NCI-H1930 (cell line): ENCODE results near the gene SKOR1.

Experiments
- DNase-seq, 2 experiments: peaks; one replicate each; lab custom pipeline; 2025; lab: John Stamatoyannopoulos, UW

SKOR1 gene

GRCh38 chr15:67832897-67833709 lies 7.8 kb downstream of the SKOR1 start:
- no peak for DNase-seq

- no peak for DNase-seq
Observed at GRCh38 chr15:67833710-67834511, 8.6 kb downstream of the SKOR1 start.

GRCh38 chr15:67834581-67835296 lies 9.4 kb downstream of the SKOR1 start:
- DNase-seq: no peak

- no peak for DNase-seq
Observed at GRCh38 chr15:67835297-67836133, 10.2 kb downstream of the SKOR1 start.

- no peak for DNase-seq
Observed at GRCh38 chr15:67836134-67836455, 10.8 kb downstream of the SKOR1 start.

GRCh38 chr15:67836477-67836876 lies 11.2 kb downstream of the SKOR1 start:
- DNase-seq: no peak

- no peak for DNase-seq
Observed at GRCh38 chr15:67836955-67837354, 11.6 kb downstream of the SKOR1 start.

GRCh38 chr15:67838789-67839332 lies 13.6 kb downstream of the SKOR1 start:
- DNase-seq: no peak

- DNase-seq: peak in 1 of 2 experiments; percentile 36
Observed at GRCh38 chr15:67839499-67839928, 14.2 kb downstream of the SKOR1 start.

- DNase-seq: peak; percentile 61 to 81
Observed at GRCh38 chr15:67839929-67840748, 14.8 kb downstream of the SKOR1 start, which contains the start of gene RNU6-1. RNU6-1 (minus strand) TSS chr15:67840045.

- DNase-seq: no peak
Observed at GRCh38 chr15:67840749-67841512, 15.6 kb downstream of the SKOR1 start.

GRCh38 chr15:67841513-67841762 lies 16.1 kb downstream of the SKOR1 start:
- no peak for DNase-seq

- DNase-seq: no peak
Observed at GRCh38 chr15:67843092-67843501, 17.8 kb downstream of the SKOR1 start.

- no peak for DNase-seq
Observed at GRCh38 chr15:67843571-67844387, 18.5 kb downstream of the SKOR1 start.

GRCh38 chr15:67845974-67846373 lies 20.7 kb downstream of the SKOR1 start:
- DNase-seq: no peak

- no peak for DNase-seq
Observed at GRCh38 chr15:67849538-67849937, 24.2 kb downstream of the SKOR1 start.

- no peak for DNase-seq
Observed at GRCh38 chr15:67850336-67850735, 25.0 kb downstream of the SKOR1 start.

GRCh38 chr15:67850994-67851571 lies 25.8 kb downstream of the SKOR1 start:
- no peak for DNase-seq

GRCh38 chr15:67852418-67852817 lies 27.1 kb downstream of the SKOR1 start:
- no peak for DNase-seq
